SK-N-MC (cell line): ENCODE results near the gene ADA.

ENCODE experiments used
- EZH2 ChIP-seq: fragments of 200-600 bp; sonication (generic); IDR thresholded peaks from one replicate; pipeline ENCODE4 v1.6.1; 2017; ENCODE audit warnings: antibody characterized with exemption
- FOXP2 ChIP-seq: optimal IDR thresholded peaks from 2 replicates; pipeline ENCODE3; 2011; ENCODE audit warnings: mild to moderate bottlenecking, moderate library complexity; ENCODE audit not compliant: insufficient read depth; ENCODE audit errors: extremely low read length, control extremely low read depth
- POLR2AphosphoS5 ChIP-seq: IDR thresholded peaks from 2 replicates; pipeline ENCODE4 v1.6.1; 2012; ENCODE audit warnings: mild to moderate bottlenecking, low read depth, low read length, borderline replicate concordance

- TF ChIP-seq EZH2 (no peak), POLR2AphosphoS5 (no peak), FOXP2 (no peak)
Measured at GRCh38 chr20:44579313-44580081, 72.0 kb downstream of the ADA start.
